A673 (cell line): ENCODE measurements around the gene SNAPC2.
"Not testable (repeated sequence)": the region's sequence is repeated elsewhere in the genome, so short reads cannot be mapped to it uniquely, and the experiment has no call there.

Experiments used
- EZH2 ChIP-seq: fragments of 200-600 bp; sonication (generic); IDR thresholded peaks from 2 replicates; pipeline ENCODE4 v1.6.1; 2017; ENCODE audit warnings: borderline replicate concordance, low read depth, mild to moderate bottlenecking, mixed read lengths, antibody characterized with exemption, low read length; ENCODE audit not compliant: poor library complexity, severe bottlenecking
- TF ChIP-seq, protein P1 (sequence below): fragments of 300-800, 200-600 bp; sonication (generic); conservative IDR thresholded peaks from 2 replicates; pipeline ENCODE4 v1.5.1; 2017; ENCODE audit warnings: low read depth, mild to moderate bottlenecking, antibody characterized with exemption, low read length, moderate library complexity, mixed read lengths

DNA sequence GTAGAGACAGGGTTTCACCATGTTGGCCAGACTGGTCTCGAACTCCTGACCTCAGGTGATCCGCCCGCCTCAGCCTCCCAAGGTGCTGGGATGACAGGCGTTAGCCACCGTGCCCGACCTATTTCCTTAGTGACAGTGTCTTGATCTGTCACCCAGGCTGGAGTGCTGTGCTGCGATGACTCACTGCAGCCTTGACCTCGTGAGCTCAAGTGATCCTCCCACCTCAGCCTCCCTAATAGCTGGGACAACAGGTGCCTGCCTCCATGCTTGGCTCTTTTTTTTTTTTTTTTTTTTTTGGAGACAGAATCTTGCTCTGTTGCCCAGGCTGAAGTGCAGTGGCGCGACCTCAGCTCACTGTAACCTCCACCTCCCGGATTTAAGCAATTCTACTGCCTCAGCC is 9.9 kb downstream of the SNAPC2 start:
- TF ChIP-seq, protein P1, sequence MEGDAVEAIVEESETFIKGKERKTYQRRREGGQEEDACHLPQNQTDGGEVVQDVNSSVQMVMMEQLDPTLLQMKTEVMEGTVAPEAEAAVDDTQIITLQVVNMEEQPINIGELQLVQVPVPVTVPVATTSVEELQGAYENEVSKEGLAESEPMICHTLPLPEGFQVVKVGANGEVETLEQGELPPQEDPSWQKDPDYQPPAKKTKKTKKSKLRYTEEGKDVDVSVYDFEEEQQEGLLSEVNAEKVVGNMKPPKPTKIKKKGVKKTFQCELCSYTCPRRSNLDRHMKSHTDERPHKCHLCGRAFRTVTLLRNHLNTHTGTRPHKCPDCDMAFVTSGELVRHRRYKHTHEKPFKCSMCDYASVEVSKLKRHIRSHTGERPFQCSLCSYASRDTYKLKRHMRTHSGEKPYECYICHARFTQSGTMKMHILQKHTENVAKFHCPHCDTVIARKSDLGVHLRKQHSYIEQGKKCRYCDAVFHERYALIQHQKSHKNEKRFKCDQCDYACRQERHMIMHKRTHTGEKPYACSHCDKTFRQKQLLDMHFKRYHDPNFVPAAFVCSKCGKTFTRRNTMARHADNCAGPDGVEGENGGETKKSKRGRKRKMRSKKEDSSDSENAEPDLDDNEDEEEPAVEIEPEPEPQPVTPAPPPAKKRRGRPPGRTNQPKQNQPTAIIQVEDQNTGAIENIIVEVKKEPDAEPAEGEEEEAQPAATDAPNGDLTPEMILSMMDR, result not testable (repeated sequence)
- TF ChIP-seq EZH2, result not testable (repeated sequence)
